GM12892 (cell line): ENCODE measurements around the gene C15orf61.

Experiments used
- POLR2A ChIP-seq: IDR thresholded peaks from 2 replicates; pipeline ENCODE4 v1.6.1; 2011; ENCODE audit warnings: low read depth, low read length, control low read depth
- POLR2AphosphoS5 ChIP-seq: IDR thresholded peaks from 2 replicates; pipeline ENCODE4 v1.6.1; 2011; ENCODE audit warnings: low read depth, low read length, control low read depth

- TF ChIP-seq POLR2A (no peak), POLR2AphosphoS5 (no peak)
Observed at GRCh38 chr15:67544475-67544874, 23.5 kb downstream of the C15orf61 start.
